K562 (cell line): ENCODE data around the gene POLR2C. TPM values are rescaled to one million over a fixed set of nuclear protein-coding genes. Genes with fewer than 3 reads are reported as not detected.

Source experiments
- BMI1 ChIP-seq: fragments of 150-350 bp; IDR thresholded peaks from 2 replicates; pipeline ENCODE4 v1.6.1; 2014; ENCODE audit warnings: low read length
- BRCA1 ChIP-seq, 2 experiments: fragments of 450-650 bp in 1 of 2; sonication (generic) in 1 of 2; formaldehyde crosslinking in 1 of 2; IDR thresholded peaks; 2 replicates each; pipeline versions ENCODE4 v1.5.0 to v1.6.1; 2017 to 2020; ENCODE audit warnings: mild to moderate bottlenecking in 1 of 2, missing genetic modification reagents in 1 of 2
- CCAR2 ChIP-seq: fragments of 200-400 bp; formaldehyde crosslinking; IDR thresholded peaks from 2 replicates; pipeline ENCODE4 v1.6.1; 2017; ENCODE audit warnings: mild to moderate bottlenecking, low read depth, low read length
- CCNT2 ChIP-seq: IDR thresholded peaks from 2 replicates; pipeline ENCODE4 v1.6.1; 2011; ENCODE audit warnings: borderline replicate concordance, low read depth, mild to moderate bottlenecking, moderate library complexity, mixed read lengths, low read length; ENCODE audit not compliant: insufficient read length; ENCODE audit errors: extremely low read depth
- CREB1 ChIP-seq, 2 experiments: sonication (generic) in 1 of 2; formaldehyde crosslinking in 1 of 2; IDR thresholded peaks; 2 replicates each; pipeline versions ENCODE4 v1.6.1 to v1.8.0; 2012 to 2022; ENCODE audit warnings: inconsistent platforms in 1 of 2, mild to moderate bottlenecking in 1 of 2, missing genetic modification reagents in 1 of 2, moderate library complexity in 1 of 2
- FOXA3 ChIP-seq, 2 experiments: fragments of 450-650 bp in 1 of 2; sonication (generic) in 1 of 2; formaldehyde crosslinking; IDR thresholded peaks in 1 of 2; conservative IDR thresholded peaks in 1 of 2; 2 replicates each; pipeline versions ENCODE4 v1.4.0 to v1.8.0; 2020 to 2022; ENCODE audit warnings: mild to moderate bottlenecking in 2 of 2, missing genetic modification reagents in 1 of 2
- GTF2F1 ChIP-seq: IDR thresholded peaks from 2 replicates; pipeline ENCODE4 v1.6.1; 2011; ENCODE audit warnings: low read depth, low read length, improper control_type of control experiment
- HBP1 ChIP-seq: fragments of 450-650 bp; formaldehyde crosslinking; IDR thresholded peaks from 2 replicates; pipeline ENCODE4 v1.4.0; 2022; ENCODE audit warnings: missing genetic modification characterization
- HNRNPH1 ChIP-seq: fragments of 200-400 bp; formaldehyde crosslinking; optimal IDR thresholded peaks from 2 replicates; pipeline ENCODE3; 2017; ENCODE audit warnings: low read depth, mild to moderate bottlenecking, low read length, moderate library complexity
- KDM1A ChIP-seq, 2 experiments: fragments of 450-650 bp; IDR thresholded peaks; 2 replicates each; pipeline ENCODE4 v1.6.1; 2016; ENCODE audit warnings: mild to moderate bottlenecking in 2 of 2
- KLF6 ChIP-seq: fragments of 250-450 bp; sonication (Bioruptor Pico); IDR thresholded peaks from 2 replicates; pipeline ENCODE4 v1.4.0; 2020; ENCODE audit warnings: mild to moderate bottlenecking, moderate library complexity, borderline replicate concordance
- MBD1 ChIP-seq: fragments of 250-450 bp; sonication (Bioruptor Pico); IDR thresholded peaks from 2 replicates; pipeline ENCODE4 v1.8.0; 2022; ENCODE audit warnings: inconsistent platforms
- PHF8 ChIP-seq: fragments of 200-600 bp; sonication (generic); IDR thresholded peaks from 2 replicates; pipeline ENCODE4 v1.6.1; 2012; ENCODE audit warnings: mixed run types, mild to moderate bottlenecking, inconsistent platforms, low read length, moderate library complexity, borderline replicate concordance
- SETDB1 ChIP-seq: IDR thresholded peaks from one replicate; pipeline ENCODE4 v1.6.1; 2012; ENCODE audit warnings: low read length, control low read depth, inconsistent platforms
- SREBF2 ChIP-seq: sonication (generic); formaldehyde crosslinking; IDR thresholded peaks from 2 replicates; pipeline ENCODE4 v1.4.0; 2020; ENCODE audit warnings: mild to moderate bottlenecking, missing genetic modification reagents
- ZBED1 ChIP-seq: IDR thresholded peaks from 2 replicates; pipeline ENCODE4 v1.6.1; 2014
- ZNF133 ChIP-seq: fragments of 250-450 bp; sonication (Bioruptor Pico); IDR thresholded peaks from 2 replicates; pipeline ENCODE4 v1.4.0; 2020; ENCODE audit warnings: mild to moderate bottlenecking
- ZNF174 ChIP-seq: fragments of 250-450 bp; sonication (Bioruptor Pico); IDR thresholded peaks from 2 replicates; pipeline ENCODE4 v1.4.0; 2020; ENCODE audit warnings: mild to moderate bottlenecking
- polyA plus RNA-seq, 8 experiments: library from polyadenylated mRNA; depleted of rRNA in 4 of 8; stranded (reverse) in 5 of 8; unstranded in 3 of 8; fragments of >200 nt; fragmentation: Nextera tagmentation in 2 of 8; fragmentation: Illumina TruSeq in 1 of 8; extraction: Ambion mirVana in 2 of 8; extraction: Trizol in 1 of 8; gene quantifications; 2 replicates each; pipeline versions ENCODE4 v1.2.1 to v1.2.3, GENCODE V29; 2011 to 2014; ENCODE audit warnings: inconsistent platforms in 1 of 8, missing spikeins in 1 of 8
- total RNA-seq, 7 experiments: library from RNA; depleted of rRNA in 6 of 7; stranded (reverse); fragments of >200 nt in 6 of 7; fragmentation: Illumina TruSeq in 2 of 7; extraction: Trizol in 2 of 7; gene quantifications; 2 replicates each; pipeline versions ENCODE4 v1.2.1 to v1.2.3, GENCODE V29; 2011 to 2021; ENCODE audit warnings: low replicate concordance in 1 of 7
- TF ChIP-seq, protein P1 (sequence below): sonication (generic); formaldehyde crosslinking; IDR thresholded peaks from 2 replicates; pipeline ENCODE4 v1.8.0; 2022; ENCODE audit warnings: mild to moderate bottlenecking, missing genetic modification reagents
- TF ChIP-seq, protein P2 (sequence below): fragments of 450-650 bp; formaldehyde crosslinking; conservative IDR thresholded peaks from 2 replicates; pipeline ENCODE4 v1.4.0; 2022; ENCODE audit warnings: mild to moderate bottlenecking, missing genetic modification characterization

Gene POLR2C
- total and polyA plus RNA-seq, 9 of the 15 experiments (the other 6 are each of a cell fraction or from before 2014, with no cell fraction given), result 70.3 to 163 (median 92.3) TPM

DNA sequence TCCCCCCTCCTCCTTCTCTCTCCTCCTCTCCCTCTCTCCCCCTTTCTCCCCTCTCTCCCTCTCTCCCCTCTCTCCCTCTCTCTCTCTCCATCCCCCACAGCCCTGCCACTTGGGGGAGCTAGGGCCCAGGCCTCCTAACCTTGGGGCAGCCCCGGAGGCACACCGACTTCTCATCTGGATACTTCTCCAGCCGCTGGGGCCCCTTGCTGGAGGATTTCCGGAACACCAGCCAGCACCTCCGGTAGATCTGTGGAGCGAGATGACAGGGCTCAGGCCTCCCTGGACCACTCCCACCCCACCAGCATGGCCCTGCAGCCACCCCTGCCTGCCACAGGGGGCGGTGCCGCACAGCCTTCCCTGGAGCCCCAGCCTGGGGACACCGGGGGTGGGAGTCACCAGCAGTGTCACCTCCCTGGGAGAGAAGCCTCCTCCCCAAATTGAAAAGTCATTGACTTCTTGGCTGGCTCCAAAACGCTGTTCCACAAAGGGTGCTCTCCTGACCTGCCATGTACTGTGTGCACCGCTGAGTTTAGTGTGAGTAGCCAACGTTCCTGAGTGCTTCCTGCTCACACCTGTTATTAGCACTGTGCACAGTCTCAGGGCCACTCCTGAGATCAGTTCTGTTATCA lies 13.3 kb downstream of the POLR2C start (continued):
- TF ChIP-seq KLF6 (CRISPR knock-in tag) (no peak), HBP1 (CRISPR knock-in tag) (no peak), BRCA1 (IDR thresholded peaks at IDR 0.05) (no peak), BRCA1 (CRISPR knock-in tag; IDR thresholded peaks at IDR 0.05) (no peak), CREB1 (IDR thresholded peaks at IDR 0.05) (no peak), CREB1 (CRISPR knock-in tag; IDR thresholded peaks at IDR 0.05) (peak; percentile 47; the same call in 1 of the 2 replicates), ZBED1 (no peak), HNRNPH1 (no peak), KDM1A (IDR thresholded peaks at IDR 0.05) (no peak; a peak in 1 of 4 replicates), ZNF133 (CRISPR knock-in tag) (no peak), FOXA3 (CRISPR knock-in tag; conservative IDR thresholded peaks at IDR 0.05 in 1 of 2, IDR thresholded peaks at IDR 0.05 in 1 of 2) (no peak), MBD1 (CRISPR knock-in tag) (no peak), SETDB1 (no peak), CCNT2 (no peak), SREBF2 (CRISPR knock-in tag) (no peak), CCAR2 (no peak), ZNF174 (CRISPR knock-in tag) (no peak), BMI1 (no peak), PHF8 (no peak), GTF2F1 (no peak)
- TF ChIP-seq, protein P1, sequence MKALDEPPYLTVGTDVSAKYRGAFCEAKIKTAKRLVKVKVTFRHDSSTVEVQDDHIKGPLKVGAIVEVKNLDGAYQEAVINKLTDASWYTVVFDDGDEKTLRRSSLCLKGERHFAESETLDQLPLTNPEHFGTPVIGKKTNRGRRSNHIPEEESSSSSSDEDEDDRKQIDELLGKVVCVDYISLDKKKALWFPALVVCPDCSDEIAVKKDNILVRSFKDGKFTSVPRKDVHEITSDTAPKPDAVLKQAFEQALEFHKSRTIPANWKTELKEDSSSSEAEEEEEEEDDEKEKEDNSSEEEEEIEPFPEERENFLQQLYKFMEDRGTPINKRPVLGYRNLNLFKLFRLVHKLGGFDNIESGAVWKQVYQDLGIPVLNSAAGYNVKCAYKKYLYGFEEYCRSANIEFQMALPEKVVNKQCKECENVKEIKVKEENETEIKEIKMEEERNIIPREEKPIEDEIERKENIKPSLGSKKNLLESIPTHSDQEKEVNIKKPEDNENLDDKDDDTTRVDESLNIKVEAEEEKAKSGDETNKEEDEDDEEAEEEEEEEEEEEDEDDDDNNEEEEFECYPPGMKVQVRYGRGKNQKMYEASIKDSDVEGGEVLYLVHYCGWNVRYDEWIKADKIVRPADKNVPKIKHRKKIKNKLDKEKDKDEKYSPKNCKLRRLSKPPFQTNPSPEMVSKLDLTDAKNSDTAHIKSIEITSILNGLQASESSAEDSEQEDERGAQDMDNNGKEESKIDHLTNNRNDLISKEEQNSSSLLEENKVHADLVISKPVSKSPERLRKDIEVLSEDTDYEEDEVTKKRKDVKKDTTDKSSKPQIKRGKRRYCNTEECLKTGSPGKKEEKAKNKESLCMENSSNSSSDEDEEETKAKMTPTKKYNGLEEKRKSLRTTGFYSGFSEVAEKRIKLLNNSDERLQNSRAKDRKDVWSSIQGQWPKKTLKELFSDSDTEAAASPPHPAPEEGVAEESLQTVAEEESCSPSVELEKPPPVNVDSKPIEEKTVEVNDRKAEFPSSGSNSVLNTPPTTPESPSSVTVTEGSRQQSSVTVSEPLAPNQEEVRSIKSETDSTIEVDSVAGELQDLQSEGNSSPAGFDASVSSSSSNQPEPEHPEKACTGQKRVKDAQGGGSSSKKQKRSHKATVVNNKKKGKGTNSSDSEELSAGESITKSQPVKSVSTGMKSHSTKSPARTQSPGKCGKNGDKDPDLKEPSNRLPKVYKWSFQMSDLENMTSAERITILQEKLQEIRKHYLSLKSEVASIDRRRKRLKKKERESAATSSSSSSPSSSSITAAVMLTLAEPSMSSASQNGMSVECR (CRISPR knock-in tag), result no peak
- TF ChIP-seq, protein P2, sequence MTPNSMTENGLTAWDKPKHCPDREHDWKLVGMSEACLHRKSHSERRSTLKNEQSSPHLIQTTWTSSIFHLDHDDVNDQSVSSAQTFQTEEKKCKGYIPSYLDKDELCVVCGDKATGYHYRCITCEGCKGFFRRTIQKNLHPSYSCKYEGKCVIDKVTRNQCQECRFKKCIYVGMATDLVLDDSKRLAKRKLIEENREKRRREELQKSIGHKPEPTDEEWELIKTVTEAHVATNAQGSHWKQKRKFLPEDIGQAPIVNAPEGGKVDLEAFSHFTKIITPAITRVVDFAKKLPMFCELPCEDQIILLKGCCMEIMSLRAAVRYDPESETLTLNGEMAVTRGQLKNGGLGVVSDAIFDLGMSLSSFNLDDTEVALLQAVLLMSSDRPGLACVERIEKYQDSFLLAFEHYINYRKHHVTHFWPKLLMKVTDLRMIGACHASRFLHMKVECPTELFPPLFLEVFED (CRISPR knock-in tag), result no peak
